Right renal pelvis (tissue), 4 donors: ENCODE data around the gene TRHDE. TPM values are rescaled to one million over a fixed set of nuclear protein-coding genes. Genes with fewer than 3 reads are reported as not detected.

Source experiments
- DNase-seq, 4 donors: peaks; one replicate each; pipeline ENCODE4 v3.0.0-alpha.2; 2013; ENCODE audit warnings: low read depth in 4 of 4, low spot score in 3 of 4, missing footprints in 1 of 4
- polyA plus RNA-seq, 4 donors: library from polyadenylated mRNA; unstranded; fragments of 120-200 nt; gene quantifications; one replicate each; pipeline ENCODE4 v1.2.1, GENCODE V29; 2013; ENCODE audit not compliant: insufficient read length in 4 of 4

TRHDE gene
- polyA plus RNA-seq, 4 donors: 26.4 to 29.4 (median 28.0) TPM

DNA sequence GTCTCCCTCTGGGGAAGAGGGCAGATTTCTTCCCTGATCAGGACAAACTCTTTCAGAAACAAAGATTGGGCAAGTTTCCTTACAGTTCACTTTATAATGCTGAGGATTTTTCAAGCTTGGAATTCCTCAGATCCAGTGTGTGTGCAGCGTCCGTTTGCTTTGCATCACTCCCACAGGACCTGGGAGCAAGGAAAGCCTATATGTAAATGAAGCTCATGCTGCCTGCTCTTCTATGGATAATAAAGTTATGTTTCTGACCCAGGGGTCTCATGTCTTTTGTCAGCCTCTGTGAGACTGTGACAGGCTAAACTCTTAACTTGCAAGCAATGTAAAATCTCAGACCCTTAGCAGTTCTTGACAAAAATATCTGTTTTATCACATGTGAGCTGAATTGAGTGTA is 41.6 kb downstream of the TRHDE start:
- peak in 1 of 4 donors; percentile 12 for DNase-seq

DNA sequence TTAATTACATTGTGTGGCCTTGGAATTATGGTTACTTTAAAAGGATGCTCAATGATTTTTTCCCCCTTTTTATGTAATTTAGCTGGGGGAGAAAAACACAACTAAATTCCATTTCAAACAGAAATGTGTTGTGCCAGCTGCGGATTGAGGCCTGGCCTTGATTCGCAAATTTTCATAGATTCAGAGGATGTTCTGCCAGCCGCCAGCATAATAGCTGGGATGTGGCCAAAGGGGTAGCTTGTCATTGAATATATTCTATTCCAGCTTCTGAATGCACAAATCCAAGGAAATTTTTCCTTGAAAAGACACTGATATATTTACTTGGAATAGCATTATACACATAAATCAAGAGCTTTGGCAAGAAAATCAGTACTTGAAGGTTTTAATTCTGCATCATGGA is 43.7 kb downstream of the TRHDE start:
- no peak for DNase-seq

DNA sequence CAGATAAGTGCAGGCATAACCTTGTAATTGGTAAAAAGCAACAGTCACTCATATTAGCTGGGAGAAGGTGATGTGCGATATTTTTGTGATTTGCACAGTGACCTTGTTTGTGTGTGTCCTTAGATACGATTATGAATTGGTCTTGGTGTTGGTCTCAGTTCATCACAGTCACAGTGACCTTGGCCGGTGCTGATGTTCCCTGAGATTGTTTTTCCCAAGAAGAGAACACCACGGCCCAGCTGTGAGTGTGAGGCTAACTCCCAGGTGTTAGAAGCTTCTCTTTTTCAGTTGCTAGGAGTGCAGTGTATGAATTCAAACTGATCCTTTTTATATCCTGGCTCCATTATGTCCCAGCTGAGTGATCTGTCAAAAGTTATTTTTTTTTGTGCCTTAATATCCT is 46.2 kb downstream of the TRHDE start:
- DNase-seq: no peak

DNA sequence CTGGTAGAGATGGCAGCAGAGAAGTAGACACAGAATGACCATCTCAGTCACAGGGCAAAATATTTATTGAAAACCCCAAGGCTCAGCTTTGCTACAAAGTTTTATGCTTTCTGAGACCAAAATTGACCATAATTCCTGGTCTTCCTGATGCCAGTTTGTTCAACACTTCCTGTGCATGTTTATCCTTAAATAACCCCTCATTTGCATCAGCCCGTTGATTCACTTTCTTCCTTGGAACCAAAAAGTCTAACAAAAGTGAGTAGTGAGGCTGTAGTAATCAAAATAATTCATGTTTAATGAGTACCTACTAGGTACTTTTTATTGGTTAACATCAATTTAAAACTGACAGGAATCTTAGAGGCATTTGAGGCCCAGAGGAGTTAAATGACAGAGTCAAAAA is 51.7 kb downstream of the TRHDE start:
- no peak for DNase-seq

DNA sequence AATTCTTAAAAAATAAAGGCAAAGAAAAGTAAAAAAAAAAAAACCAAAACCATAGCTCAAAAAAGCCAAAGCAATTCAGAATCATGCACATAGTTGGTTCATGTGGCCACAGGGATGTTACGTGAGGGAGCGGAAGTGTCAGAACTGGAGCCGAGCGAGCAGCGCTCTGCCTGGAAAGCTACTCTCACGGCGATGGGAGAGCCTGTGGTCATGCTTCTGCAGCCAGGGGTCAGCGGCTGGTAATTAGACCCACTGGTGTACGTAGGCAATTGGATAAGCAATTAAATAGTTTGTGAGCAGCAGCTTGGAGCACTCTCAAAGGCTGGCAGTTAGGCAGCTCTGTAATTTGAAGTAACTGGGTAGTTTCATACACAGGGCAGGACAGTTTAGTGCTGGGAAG is 58.1 kb downstream of the TRHDE start:
- peak; percentile 54 to 81 (median 70) for DNase-seq

DNA sequence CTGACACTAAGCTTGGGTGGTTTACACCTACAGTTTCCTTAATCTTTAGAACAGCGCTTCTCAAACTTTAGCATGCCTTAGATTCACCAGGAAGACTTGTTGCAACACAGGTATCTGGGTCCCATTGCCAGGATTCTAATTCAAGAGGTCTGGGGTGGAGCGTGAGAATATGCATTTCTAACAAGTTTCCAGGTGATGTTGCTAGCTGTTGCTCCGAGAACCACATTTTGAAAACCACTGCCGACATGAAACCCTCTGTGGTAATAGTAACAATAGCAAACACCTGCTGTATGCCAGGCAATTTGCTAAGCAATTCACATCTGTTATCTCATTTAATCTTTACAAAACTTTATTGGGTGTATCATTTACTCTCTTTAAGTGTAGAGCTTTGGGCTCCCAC is 58.6 kb downstream of the TRHDE start:
- DNase-seq: no peak

DNA sequence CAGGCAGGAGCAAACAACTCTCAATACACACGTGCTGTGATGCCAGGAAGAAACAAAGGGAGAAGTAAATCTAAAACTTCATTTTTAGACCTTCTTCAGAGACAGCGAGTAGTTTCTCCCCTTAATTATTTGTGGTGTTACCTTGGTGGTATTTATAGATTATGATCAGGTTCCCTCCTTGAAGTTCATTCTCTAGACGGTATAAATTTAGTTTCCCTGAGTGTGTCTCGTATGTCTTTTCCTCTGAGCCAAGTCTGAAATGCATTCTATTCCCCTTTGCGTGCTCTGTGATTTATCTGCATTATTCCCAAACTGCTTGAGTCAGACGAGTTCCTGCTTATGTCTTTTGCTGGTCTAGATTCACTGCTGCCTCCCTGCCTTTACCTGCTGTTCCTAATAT is 65.2 kb downstream of the TRHDE start:
- no peak for DNase-seq

DNA sequence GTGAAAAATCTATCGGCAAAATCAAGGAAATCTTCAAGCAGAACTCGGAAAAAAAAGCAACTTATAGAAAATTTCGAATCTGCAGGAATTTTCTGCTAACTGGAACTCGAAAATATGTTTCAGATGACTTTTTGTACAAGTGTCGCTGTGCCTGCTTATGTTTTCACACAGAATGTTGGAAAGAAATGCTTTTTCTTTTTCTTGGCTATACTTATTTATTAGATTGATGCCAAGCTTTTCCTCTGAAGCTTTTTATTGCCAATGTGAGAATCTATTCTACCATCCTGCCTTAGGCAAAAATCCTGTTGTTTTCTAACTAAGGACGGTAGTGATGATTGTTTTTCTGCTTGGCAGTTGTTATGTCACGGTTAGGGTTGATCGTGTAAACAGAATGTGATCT is 65.8 kb downstream of the TRHDE start:
- DNase-seq: no peak

DNA sequence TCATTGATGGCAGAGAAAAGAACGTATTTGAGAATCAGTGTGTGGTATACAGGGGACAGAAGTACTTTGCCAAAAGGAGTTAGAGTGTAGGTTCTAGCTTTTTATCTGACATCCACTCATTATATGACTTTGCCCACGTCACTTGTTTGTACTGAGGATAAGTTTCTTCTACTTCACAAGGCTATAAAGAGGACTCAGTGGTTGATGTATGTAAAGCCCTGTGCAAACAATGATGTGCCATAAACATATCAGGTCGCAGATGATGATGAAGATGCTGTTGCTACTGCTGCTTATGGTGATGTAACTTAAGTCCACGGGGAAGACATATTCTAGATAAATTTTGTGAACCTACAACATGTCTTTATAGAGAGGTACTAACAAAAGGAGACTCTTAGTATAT is 66.3 kb downstream of the TRHDE start:
- DNase-seq: no peak

DNA sequence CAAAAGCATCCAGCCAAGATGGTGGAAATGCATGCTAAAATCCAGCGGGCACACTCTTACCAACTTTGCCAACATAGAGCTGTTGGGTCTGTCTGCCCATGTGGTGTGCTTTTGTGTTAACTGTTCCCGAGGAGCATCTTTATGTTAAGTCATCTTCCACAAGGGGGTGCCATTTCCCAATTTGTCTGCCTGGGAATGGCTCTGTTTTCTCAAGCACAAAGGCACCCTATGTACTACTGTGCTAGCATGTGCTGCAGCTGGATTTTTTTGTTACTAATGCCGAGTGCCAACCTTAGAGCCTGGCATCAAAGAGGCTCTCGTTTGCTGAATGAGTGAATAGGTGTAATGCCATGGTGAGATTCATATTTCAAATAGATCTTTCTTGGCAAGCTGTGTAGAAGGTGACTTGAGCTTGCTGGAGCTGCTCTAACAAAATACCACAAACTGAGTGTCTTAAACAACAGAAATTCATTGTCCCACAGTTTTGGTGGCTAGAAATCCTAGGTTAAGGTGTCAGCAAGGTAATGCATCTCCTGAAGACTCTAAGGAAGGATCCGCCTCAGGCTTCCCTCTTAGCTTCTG is 74.3 kb downstream of the TRHDE start:
- peak; percentile 72 to 83 (median 77) for DNase-seq

DNA sequence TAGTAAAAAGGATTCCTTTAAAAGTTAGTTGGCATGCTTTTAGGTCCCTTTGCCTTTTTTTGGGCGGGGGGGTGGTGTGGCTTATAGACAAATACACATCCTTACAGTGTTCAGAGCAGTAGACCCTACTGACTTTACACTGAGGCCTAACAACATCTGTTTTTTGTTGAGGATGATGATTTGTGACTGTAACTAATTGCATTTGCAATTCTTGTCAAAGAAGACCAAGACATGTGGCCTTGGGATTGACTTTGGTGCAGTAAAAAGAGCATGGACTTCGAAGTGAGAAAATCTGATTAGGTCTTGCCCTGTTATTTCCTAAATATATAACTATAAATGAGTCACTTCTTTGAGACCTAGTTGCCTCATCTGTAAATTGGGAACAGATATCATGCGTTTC is 77.3 kb downstream of the TRHDE start:
- DNase-seq: no peak

DNA sequence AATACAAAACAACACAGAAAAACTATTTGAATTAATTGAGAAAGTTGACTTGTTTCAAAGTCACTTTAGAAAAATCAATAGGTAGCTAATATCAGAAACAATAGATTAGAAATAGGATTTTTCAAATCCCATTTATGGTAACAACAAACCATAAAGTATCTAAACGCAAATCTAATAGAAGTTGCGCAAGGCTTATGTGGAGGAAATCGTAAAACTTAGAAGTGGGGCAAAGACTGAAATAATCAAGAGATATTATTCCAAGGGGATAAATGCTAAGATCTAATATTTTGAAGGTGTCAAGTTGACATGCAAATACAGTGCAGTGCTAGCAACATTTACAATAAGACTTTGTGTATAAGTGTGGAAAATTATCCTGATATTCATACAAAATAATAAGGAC is 87.2 kb downstream of the TRHDE start:
- no peak for DNase-seq

DNA sequence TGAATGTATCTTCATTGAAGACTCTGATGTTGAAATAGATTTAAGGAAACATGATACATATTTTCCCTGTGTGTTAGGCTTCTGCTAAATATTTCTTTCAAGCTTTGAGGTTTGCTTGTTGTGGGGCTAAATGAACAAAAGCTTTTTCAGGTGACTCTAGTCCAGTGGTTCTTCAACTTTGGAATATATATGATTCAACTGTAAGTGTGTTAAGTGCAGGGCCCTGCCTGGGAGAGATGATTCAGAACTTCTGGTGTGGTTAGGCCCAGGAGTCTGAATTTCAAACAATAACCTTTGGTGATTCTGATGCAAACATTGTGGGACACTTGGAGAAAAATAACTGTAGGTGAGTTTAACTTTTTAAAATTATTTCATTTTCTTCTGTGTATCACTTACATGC is 93.0 kb downstream of the TRHDE start:
- DNase-seq: no peak

DNA sequence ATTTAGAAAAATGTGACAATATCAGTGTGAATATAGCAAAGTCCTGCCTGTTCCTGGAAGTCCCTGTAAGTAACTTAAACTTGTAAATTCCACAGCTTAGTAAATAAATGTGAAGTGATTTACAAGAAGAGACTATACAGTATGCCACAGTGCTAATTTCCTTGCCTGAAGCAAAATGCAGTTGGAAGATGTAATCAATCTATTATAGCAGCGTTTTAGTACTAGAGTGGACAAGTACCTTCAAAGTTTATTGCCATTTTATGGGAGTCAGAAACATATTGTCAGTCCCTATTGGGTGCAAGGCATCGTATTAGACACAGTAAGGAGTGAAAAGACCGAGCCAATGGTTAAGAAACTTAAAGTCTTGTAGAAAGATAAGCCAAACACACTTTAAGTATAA is 94.1 kb downstream of the TRHDE start:
- DNase-seq: no peak

DNA sequence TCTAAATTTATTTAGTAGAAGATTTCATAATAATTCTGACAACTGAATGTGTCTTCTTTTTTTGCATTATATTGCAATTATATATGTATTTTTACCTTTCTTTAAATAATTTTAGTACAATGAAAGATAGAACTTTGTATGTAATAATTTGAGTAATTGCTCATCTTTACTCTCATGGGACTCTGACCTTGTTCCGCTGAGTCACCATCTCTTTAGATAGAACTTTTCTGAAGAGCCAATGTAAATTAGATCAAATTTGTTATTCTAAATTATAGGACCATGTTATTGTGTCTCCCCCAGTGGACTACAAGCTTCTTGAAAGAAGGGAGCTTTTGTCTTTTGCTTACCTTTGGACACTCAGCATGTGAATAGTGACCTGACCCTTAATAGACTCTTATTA is 96.1 kb downstream of the TRHDE start:
- no peak for DNase-seq

DNA sequence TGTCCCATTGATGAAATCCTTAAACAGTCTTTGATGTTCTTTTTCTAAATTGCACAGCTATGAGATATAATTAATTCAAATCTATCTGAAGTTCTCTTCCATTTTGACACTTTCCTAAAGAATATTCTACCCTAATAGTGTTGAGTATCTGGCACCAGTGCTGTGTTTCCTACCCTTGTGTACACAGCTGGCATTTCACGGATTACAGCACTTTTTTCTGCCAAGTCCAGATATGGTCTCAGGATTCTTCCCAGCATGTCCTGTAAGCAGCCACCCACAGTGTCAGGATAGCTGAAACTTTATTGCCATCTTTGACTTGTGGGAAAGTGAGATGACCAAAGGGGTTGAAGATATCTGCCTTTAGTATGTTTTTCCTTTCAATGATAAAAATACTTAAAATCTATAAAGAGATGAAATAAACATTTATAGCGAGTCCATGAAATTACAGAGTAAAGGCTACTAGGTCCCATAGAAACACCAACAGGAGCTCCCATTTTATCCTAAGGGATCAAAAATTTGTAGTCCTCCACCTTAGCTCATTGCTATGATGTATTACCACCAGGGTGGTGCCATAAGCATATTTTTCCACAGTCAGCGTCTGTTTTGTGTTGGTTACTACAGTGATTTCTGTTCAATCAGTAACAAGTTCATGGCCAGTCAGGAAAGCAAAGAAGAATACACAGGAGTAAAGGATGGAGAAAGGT is 96.7 kb downstream of the TRHDE start:
- no peak for DNase-seq

DNA sequence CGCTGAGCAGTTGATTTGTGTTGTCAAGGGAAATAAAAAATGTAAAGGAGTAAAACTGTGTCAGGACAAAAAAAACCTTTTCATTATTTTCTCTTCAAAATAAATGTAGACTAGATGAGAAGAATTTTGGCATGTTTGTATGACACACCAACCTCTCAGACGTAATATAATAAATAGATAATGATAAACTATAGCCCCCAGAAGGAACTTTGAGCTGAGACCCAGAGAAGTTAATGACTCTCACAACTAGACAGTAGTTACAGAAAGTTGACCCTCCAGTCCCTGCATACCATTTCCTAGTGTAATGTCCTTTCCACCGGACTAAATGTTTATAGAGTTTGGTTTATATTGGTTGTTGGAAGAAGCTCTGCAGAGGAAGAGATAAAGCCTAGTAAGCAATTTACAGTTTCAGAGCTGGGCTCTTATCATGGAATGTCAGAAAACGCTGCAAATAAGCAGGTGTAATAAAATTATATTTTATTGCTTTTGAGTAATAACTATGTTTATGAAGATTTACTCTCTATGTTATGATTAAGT is 97.3 kb downstream of the TRHDE start:
- DNase-seq: no peak

DNA sequence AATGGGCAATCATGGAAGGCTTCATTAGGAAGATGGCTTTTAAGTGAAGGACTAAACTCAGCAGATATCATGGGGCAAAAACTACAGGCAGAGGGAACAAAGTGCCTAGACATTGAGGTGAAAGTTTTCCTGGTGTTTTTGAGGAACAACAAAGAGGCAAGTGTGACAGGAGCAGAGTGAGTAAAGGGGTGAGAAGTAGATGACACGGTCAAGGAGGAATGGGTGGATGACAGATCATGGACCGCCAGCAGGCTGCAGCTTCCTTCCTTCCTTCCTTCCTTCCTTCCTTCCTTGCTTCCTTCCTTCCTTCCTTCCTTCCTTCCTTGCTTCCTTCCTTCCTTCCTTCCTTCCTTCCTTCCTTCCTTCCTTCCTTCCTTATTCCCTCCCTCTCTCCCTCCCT is 108.3 kb downstream of the TRHDE start:
- no peak for DNase-seq

DNA sequence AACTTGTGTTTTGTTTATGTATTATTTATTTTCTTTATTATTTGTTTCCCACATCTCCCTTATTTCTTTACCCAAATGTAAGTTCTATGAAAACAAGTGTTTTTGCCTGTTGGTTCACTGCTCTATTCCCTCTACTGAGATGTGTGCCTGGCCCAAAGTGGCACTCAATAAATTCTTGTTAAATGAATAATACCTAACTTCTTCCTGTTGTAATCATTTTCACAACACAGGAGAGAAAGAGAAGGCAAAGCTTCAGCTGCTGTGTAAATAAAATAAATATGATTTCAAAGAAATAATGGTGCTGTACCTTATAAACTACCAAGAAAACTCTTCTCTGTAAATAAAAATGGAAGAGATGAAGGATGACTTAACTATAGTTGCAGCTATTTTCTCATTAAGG is 116.2 kb downstream of the TRHDE start:
- DNase-seq: no peak

DNA sequence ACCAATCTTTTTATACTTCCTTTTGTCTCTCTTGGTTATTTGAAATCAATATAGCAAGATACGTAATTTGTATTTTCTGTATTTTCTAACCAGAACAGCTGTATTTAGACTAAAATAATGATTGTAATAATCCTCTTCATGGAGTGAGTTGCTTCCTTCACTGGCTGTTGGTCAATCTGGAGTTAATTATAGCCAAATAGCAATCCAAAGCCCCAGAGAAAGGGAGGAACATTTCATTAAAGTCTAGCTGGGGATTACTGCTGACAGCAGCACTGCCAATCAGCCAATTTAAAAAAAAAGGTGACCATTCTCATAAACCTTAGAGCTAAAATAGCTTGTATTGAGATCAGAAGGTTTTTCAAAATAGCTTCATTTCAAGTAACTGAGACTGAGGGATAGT is 118.0 kb downstream of the TRHDE start:
- no peak for DNase-seq

DNA sequence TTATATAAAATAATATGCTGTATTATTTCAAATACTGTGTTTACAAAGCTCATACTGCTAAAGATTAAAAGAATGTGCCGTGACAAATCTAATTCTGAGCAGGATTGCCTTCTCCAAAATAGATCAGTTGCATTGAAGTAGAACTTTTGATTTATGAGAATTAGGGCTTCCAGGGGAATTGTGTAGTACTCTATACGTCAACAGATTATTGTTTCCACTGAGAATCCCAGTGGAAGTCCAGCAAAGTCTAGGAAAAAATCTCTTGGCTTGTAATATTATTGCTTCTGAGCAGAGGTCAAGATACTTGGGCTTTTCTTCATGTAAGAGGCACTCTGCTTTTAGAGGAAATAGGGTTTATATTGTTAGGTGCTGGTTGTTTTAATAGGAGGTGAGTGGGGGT is 133.9 kb downstream of the TRHDE start:
- DNase-seq: no peak

DNA sequence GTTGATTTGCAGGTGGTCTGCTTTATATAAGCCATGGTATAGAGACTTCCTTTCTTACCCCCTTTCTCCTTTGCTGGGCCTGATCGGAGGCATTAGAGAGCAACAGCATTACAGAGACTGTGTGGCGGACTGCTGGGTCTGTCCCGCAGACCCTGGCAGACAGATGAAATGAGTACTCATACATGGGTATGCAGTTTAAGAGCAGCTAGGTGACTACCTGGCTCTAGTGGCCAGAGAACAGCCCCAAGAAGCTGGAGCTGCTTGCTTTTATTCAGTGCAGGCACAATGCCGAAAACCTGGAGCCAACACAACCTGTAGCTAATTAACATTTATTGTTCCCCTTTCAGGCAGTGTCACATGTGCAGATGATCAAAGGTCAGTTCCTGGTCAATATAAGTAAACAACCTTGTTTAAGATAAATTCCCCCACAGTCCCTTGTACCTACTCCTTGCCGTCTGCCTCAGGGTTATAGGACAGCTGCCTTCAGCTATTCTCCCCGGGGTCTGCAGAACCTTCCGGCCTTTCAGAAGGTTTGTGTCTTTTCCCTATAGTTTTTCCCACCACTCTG is 160.0 kb downstream of the TRHDE start:
- no peak for DNase-seq
